SIG-M5 (cell line): ENCODE measurements around the gene P2RY1.
"Not testable (repeated sequence)": the region's sequence is repeated elsewhere in the genome, so short reads cannot be mapped to it uniquely, and the experiment has no call there.

ENCODE experiments used
- DNase-seq: peaks from one replicate; lab custom pipeline; 2025; lab: John Stamatoyannopoulos, UW

The P2RY1 gene

GRCh38 chr3:152836269-152836668 lies 1.3 kb downstream of the P2RY1 start:
- DNase-seq = no peak

- DNase-seq = no peak
Observed at GRCh38 chr3:152839511-152839910, 4.6 kb downstream of the P2RY1 start.

GRCh38 chr3:152841131-152841530 lies 6.2 kb downstream of the P2RY1 start:
- DNase-seq = no peak

GRCh38 chr3:152842413-152842812 lies 7.5 kb downstream of the P2RY1 start:
- DNase-seq = no peak

GRCh38 chr3:152843955-152844354 lies 9.0 kb downstream of the P2RY1 start:
- no peak for DNase-seq

- not testable (repeated sequence) for DNase-seq
Observed at GRCh38 chr3:152846572-152847202, 11.8 kb downstream of the P2RY1 start.

- not testable (repeated sequence) for DNase-seq
Observed at GRCh38 chr3:152847599-152847998, 12.7 kb downstream of the P2RY1 start.

- no peak for DNase-seq
Observed at GRCh38 chr3:152849996-152850578, 15.2 kb downstream of the P2RY1 start.

- DNase-seq = no peak
Observed at GRCh38 chr3:152853196-152853595, 18.3 kb downstream of the P2RY1 start.

GRCh38 chr3:152857082-152857481 lies 22.2 kb downstream of the P2RY1 start:
- DNase-seq = no peak

GRCh38 chr3:152858170-152858800 lies 23.4 kb downstream of the P2RY1 start:
- no peak for DNase-seq

GRCh38 chr3:152860736-152861135 lies 25.8 kb downstream of the P2RY1 start:
- DNase-seq = no peak

- no peak for DNase-seq
Observed at GRCh38 chr3:152865668-152866245, 30.8 kb downstream of the P2RY1 start.

- no peak for DNase-seq
Observed at GRCh38 chr3:152870027-152870426, 35.1 kb downstream of the P2RY1 start.

- not testable (repeated sequence) for DNase-seq
Observed at GRCh38 chr3:152873314-152873713, 38.4 kb downstream of the P2RY1 start.

- no peak for DNase-seq
Observed at GRCh38 chr3:152874896-152875749, 40.2 kb downstream of the P2RY1 start.

- DNase-seq = no peak
Observed at GRCh38 chr3:152879130-152879789, 44.3 kb downstream of the P2RY1 start.

GRCh38 chr3:152879790-152880174 lies 44.9 kb downstream of the P2RY1 start:
- DNase-seq = no peak

- DNase-seq = no peak
Observed at GRCh38 chr3:152885076-152885475, 50.1 kb downstream of the P2RY1 start.
